ENCODE results near the gene EPS8.

The EPS8 gene

GRCh38 chr12:15699886-15700285 is 89.3 kb downstream of the EPS8 start:
- no peak for DNase-seq (ENCODE audit: extremely low read depth, low read depth)
- TF ChIP-seq, protein P1, sequence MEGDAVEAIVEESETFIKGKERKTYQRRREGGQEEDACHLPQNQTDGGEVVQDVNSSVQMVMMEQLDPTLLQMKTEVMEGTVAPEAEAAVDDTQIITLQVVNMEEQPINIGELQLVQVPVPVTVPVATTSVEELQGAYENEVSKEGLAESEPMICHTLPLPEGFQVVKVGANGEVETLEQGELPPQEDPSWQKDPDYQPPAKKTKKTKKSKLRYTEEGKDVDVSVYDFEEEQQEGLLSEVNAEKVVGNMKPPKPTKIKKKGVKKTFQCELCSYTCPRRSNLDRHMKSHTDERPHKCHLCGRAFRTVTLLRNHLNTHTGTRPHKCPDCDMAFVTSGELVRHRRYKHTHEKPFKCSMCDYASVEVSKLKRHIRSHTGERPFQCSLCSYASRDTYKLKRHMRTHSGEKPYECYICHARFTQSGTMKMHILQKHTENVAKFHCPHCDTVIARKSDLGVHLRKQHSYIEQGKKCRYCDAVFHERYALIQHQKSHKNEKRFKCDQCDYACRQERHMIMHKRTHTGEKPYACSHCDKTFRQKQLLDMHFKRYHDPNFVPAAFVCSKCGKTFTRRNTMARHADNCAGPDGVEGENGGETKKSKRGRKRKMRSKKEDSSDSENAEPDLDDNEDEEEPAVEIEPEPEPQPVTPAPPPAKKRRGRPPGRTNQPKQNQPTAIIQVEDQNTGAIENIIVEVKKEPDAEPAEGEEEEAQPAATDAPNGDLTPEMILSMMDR (IDR thresholded peaks at IDR 0.05; ENCODE audit: low read depth, low read length), result no peak

- no peak for DNase-seq (ENCODE audit: extremely low read depth, low read depth)
- TF ChIP-seq, protein P1 (IDR thresholded peaks at IDR 0.05; ENCODE audit: low read depth, low read length), result no peak
These were observed 90.8 kb downstream of the EPS8 start for GRCh38 chr12:15698377-15698871.

- TF ChIP-seq, protein P1 (IDR thresholded peaks at IDR 0.05; ENCODE audit: low read depth, low read length), result no peak
- DNase-seq (ENCODE audit: extremely low read depth, low read depth), result no peak
These were observed 92.0 kb downstream of the EPS8 start for GRCh38 chr12:15697201-15697600.

DNA sequence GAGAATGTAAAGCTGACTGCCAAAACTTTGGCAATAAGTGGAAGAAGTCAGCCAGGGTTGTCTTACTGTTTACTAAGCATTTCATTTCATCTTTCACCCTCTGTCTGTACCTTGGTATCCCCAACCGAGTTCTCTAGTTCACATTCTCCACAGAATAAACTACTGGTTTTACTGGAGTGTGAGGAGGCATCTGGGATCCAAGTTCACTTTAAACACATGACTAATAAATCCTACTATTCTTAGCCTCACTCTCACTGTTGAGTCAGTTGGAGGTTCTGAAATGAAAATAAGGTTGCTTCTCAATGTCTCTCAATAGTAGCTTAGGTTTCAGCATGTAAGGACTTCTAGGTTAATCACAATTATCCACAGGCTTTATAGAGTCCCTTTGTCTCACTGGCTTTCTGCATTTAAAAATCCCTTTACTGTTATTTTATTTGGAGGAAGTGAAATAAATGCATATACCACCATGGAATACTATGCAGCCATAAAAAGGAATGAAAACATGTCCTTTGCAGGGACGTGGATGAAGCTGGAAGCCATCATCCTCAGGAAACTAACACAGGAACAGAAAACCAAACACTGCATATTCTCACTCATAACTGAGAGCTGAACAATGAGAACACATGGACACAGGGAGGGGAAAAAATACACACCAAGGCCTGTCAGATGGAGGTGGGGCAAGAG is 95.8 kb downstream of the EPS8 start:
- no peak for DNase-seq (ENCODE audit: extremely low read depth, low read depth)
- TF ChIP-seq, protein P1 (IDR thresholded peaks at IDR 0.05; ENCODE audit: low read depth, low read length), result no peak

GRCh38 chr12:15691388-15691787 is 97.8 kb downstream of the EPS8 start:
- DNase-seq (ENCODE audit: extremely low read depth, low read depth), result no peak
- TF ChIP-seq, protein P1 (IDR thresholded peaks at IDR 0.05; ENCODE audit: low read depth, low read length), result no peak

GRCh38 chr12:15690320-15690719 is 98.9 kb downstream of the EPS8 start:
- TF ChIP-seq, protein P1 (IDR thresholded peaks at IDR 0.05; ENCODE audit: low read depth, low read length), result no peak
- no peak for DNase-seq (ENCODE audit: extremely low read depth, low read depth)

GRCh38 chr12:15689751-15690191 is 99.4 kb downstream of the EPS8 start:
- DNase-seq (ENCODE audit: extremely low read depth, low read depth), result no peak
- TF ChIP-seq, protein P1 (IDR thresholded peaks at IDR 0.05; ENCODE audit: low read depth, low read length), result no peak
